Activated CD4-positive, alpha-beta T cell treated with anti-CD3 and anti-CD28 coated beads, Interleukin-2, amount 50 U/mL, for 24 hours (primary cell): ENCODE data around the gene PLCXD3.

Experiments used
- DNase-seq, 2 donors: peaks; one replicate each; pipeline ENCODE4 v3.0.0-alpha.2; 2020; ENCODE audit warnings: low read depth in 1 of 2, low spot score in 1 of 2

The PLCXD3 gene

DNA sequence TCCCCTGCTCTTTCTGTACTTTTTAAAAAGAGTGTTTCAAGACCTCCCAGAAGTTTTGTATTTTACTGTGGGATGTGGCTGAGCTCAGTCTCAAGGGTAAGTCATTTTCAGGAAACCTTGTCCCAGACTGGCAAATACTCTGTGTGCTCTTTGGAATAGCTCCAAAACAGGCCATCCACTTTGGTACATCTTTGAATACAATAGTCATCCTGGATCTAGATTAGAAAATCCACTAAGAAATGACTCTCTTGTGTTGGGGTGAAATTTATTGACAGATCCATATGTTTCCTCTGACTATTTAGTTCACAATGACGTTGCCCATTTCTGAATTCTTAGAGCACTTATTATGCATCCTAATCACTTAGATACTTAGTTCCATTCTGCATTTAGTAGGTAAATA lies 95.2 kb downstream of the PLCXD3 start:
- DNase-seq: no peak

DNA sequence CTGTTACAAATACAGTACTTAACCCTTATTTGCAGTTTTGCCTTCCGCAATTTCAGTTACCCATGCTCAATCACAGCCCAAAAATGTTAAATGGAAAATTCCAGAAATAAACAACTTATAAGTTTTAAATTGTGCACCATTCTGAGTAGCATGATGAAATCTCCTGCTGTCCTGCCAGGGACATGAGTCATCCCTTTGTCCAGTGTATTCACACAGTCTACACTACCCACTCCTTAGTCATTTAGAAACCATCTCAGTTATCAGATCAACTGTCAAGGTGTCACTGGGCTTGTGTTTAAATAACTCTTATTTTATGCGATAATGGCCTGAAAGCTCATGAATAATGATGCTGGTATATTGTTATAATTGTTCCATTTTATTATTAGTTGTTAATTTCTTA lies 95.8 kb downstream of the PLCXD3 start:
- DNase-seq: no peak

DNA sequence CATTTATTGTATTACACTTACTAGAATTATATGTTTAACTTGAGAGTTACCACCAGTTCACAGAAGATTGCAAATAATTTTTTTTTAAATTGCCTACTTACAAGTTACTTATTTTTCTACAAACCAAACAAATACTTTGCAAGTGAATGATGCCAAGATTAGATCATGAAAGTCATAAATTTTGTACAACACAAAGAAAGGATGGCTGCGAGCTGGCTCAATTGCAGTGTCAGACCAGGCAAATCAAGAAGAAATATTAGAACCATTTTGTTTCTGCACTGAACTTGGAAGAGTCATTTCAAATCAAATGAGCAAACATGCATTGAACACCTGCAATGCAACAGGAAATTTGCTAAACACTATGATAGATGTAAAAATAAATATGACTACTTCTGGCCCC lies 97.3 kb downstream of the PLCXD3 start:
- DNase-seq: no peak

DNA sequence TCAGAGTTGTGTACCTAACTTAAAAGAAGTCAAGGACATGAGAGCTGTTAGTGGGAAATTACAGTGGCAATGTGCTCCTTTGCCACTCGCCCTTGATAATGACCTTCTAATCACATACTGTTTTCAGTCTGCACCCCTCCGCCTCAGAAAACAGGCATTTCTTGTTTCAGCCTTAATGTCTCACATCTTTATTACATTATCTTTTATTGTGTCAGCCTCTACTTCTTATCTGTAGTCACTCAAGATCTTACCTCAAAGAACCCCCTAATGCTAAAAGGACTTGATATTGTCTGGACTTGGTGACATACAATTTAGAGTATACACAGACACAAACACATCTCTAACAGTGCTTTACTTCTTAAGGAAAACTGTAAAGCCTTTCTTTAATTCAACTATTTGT lies 97.9 kb downstream of the PLCXD3 start:
- DNase-seq: no peak

- no peak for DNase-seq
Observed at GRCh38 chr5:41410737-41411136, 99.7 kb downstream of the PLCXD3 start.

DNA sequence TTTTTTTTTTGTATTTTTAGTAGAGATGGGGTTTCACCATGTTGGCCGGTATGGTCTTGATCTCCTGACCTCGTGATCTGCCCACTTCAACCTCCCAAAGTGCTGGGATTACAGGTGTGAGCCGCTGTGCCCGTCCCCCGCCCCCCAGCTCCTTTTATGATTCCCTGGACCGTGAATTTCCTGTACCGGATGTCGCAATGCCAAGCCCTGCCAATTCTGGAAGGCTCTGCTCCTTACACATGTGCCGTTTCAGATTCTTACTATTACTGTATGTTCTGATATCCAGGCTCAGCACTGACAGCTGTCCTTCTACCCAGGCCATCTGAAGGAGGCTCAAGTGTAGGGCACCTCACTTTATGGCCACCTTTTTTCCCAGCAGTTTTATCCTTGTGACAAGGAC lies 100.1 kb downstream of the PLCXD3 start:
- no peak for DNase-seq

DNA sequence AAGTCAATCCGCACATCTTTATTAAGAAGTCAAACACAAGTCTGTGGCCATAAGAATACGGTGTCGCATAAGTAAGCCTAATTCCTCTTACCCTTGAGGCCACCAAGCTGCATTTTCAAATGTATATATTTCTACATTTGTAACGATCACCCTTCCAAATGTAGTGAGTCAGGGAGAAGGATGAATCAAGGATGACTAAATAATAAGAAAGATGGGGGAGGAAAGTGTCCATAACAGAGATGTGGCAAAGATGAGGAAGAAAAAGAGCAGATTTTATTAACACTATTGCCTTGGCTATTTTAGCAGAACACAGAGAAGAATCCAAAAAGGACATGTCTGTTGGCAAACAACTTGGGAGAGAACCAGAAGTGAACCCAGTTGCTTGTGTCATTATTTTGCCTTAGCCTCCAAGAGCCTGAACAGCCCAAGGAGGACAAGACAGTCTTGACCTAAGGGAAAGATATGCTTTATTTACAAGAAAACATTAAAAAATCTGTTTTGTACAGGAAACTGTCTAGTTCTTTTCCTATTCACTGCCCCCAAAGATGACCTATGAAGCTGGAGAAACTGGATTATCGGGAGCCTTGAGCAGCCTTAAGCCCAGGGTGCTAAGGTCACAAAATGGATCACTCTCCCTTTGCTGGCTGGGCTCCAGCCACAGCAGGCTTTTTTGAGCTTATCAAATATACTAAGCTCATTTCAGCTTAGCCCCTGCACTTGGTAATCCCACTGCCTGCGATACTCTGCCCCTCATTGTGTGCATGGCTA lies 101.5 kb downstream of the PLCXD3 start:
- no peak for DNase-seq

GRCh38 chr5:41406936-41407335 lies 103.5 kb downstream of the PLCXD3 start:
- no peak for DNase-seq

DNA sequence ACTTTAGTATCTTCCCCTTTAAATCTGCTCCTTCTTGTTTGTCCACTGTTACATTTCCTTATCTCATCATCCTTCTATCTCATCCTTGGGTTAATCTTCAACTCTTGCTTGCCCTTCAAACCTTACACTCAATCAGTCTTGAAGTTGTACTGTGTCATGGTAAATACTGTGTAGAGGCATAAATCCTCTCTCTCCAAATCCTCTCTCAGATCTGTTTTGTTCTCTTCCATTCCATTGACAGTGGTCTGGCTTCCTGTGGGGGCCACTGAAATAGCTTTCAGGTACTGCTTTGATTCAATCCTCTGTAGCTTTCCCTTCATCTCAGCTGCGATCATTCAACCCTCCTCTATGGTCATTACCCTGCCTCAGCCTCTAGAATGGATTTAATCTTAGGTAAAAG lies 104.0 kb downstream of the PLCXD3 start:
- DNase-seq: no peak

GRCh38 chr5:41404757-41405156 lies 105.6 kb downstream of the PLCXD3 start:
- no peak for DNase-seq

DNA sequence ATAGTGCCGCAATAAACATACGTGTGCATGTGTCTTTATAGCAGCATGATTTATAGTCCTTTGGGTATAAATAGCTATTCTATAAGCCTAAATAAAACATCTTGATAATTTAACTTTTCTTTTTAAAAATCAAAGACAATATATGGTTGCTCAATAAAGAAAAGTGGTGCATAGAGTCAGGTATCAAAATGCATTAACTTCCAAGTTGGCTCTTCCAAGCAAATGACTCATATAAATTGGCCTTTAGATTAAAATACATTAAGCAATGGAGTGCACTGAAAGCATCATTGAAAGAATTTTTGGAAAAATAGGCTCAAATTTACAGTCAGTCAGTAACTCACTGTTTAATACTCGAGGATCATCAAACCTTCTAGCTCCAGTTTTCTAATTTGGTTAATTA lies 106.6 kb downstream of the PLCXD3 start:
- no peak for DNase-seq

- DNase-seq: no peak
Observed at GRCh38 chr5:41402845-41403244, 107.6 kb downstream of the PLCXD3 start.

DNA sequence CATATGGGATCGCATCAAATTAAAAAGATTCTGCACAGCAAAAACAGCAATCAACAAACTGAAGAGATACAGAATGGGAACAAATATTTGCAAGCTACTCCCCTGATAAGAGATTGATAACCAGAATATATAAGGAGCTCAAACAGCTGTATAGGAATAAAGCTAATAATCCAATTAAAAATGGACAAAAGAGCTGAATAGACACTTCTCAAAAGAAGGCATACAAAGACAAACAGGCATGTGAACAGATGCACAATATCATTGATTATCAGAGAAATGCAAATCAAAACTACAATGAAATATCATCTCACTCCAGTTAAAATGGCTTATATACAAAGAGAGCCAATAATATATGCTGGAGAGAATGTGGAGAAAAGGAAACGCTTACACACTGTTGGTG lies 110.6 kb downstream of the PLCXD3 start:
- DNase-seq: no peak

- DNase-seq: no peak
Observed at GRCh38 chr5:41392016-41392415, 118.4 kb downstream of the PLCXD3 start.

GRCh38 chr5:41374631-41375030 lies 135.8 kb downstream of the PLCXD3 start:
- no peak for DNase-seq

- DNase-seq: no peak
Observed at GRCh38 chr5:41373230-41373629, 137.2 kb downstream of the PLCXD3 start.

DNA sequence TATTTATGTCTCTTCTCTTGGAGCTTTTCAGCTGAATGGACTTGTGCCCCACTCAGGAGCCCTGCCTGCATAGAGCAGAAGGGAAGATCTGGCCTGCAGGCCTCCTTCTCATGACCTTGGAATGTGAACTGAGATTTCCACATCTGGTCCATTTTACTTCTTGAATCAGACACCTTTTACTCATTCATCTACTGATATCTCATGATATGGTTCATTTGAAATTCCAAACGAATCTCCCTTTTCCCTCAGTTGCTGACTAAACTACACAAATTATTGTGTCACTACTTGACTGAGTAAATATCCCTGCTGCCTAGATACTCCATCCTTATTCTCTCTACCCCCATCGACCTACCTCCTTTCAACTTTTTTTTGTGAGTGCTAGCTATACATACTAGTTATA lies 138.7 kb downstream of the PLCXD3 start:
- no peak for DNase-seq

DNA sequence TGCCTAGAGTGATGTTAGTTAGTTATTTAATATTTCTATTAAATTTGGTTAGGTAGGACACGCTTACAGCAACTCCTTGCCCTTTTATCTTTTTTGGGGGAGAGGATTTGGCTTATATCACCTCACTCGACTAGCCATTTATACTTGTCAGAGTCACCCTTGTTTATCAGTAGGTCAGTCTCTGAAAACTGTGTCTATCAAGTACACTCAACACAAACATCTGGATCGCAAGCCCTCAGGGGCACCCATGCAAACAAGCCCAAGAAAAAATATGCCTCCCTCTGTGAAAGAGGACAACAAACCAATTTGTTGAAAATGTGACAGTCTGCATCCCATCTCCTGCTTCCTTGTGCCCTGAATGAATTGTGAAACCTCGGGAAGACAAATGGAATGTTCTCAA lies 139.9 kb downstream of the PLCXD3 start:
- DNase-seq: no peak

DNA sequence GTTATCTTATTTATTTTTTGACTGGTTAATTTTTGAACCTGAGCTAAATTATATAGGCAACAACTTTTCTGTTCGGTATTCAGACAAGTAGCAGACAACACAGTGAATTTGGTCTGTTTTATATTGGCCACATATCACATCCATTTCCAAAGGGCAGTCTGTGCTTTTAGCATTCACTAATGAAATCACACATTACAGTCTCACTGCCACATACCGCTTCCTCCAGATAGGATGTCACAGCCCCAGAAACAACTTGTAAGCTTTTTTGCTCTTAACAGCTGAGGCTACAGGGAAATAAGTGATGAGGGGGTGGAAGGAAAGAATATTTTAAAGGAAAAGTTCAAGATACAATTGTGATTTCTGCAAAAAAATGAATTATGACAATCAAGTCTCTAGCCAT lies 140.6 kb downstream of the PLCXD3 start:
- DNase-seq: no peak

DNA sequence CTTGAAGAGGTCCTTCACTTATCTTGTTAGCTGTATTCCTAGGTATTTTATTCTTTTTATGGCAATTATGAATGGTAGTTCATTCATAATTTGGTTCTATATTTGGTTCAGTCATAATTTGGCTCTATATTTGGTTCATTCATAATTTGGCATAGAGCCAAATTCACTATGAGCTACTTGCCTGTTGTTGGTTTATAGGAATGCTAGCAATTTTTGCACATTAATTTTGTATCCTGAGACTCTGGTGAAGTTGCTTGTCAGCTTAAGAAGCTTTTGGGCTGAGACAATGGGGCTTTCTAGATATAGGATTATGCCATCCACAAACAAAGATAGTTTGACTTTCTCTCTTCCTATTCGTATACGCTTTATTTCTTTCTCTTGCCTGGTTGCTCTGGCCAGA lies 142.2 kb downstream of the PLCXD3 start:
- DNase-seq: no peak

DNA sequence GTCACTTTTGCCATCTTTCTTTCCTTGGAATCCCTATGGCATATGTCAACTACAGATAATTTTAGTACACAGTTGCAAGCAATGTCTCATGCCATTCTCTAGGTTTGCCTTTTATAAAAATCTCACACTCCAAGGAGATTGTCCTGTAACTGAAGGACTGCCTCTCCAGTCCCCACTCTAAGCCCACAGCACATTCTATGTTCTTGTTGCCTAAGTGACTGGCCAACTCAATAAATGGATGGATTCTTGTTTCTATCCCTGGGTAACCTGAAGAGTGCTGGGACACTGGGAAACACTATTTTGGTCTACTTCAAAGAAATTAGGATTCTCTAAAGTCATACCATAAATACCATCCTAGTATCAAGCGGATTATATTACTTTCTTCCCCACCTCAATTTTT lies 145.0 kb downstream of the PLCXD3 start:
- DNase-seq: no peak

DNA sequence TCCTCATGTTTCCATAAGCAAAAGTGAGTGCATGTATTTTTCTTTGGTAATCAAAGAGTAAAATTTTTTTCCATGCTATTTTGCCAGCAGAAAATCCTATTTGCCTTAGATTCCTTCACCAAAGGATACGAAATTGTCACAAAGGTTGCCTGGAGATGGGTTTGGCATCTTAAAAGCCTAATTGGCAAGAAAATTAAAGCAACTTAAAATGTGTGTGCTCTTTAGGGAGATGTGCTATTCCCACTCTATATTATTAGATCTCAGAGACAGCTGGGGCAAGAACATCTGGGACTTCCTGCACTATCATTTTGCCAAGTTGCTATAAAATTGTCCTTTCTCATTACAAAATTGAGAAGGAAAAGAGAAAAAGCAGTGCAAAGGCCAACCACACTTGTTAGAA lies 146.1 kb downstream of the PLCXD3 start:
- no peak for DNase-seq

DNA sequence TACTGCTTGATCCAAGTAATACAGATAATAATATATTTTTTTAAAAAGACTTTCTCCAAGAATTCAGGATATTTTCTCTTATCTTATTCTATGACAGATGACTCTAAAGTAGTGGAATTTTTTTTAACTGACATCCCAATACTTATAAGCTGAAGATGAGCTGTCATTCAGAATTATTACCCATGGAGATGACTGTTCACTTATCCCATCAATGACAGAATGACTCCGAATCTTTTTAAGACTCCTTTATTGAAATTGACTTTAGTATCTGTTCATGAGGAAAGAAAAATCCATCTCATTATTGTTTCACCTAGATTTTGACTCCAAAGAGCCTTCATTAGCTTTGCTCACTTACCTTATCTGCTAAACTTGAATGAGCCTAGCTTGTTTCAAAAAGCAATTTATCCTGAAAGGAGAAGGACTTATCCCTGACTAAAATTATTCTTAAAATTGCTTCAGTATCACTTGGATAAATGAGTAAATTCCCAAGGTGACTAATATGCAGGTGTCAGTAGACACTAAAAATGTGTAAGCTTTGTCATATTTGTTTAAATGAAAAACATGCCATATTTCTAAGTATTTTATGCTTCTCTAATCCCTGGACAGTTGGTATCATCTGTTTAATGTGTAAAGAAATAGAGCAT lies 146.9 kb downstream of the PLCXD3 start:
- no peak for DNase-seq
